Nephron progenitor cell (in vitro differentiated cells): ENCODE results near the gene APOBEC3G.

Experiments
- DNase-seq: peaks from one replicate; pipeline ENCODE4 v3.0.0; 2021
- H3K27ac Mint-ChIP-seq: 2 replicates; pipeline ENCODE4 v1.8.0; 2021; ENCODE audit warnings: mild to moderate bottlenecking, moderate library complexity, mixed read lengths
- H3K27me3 Mint-ChIP-seq: 2 replicates; pipeline ENCODE4 v1.8.0; 2021; ENCODE audit warnings: mild to moderate bottlenecking, low read depth, mixed read lengths; ENCODE audit not compliant: poor library complexity
- H3K36me3 Mint-ChIP-seq: 2 replicates; pipeline ENCODE4 v1.8.0; 2021; ENCODE audit warnings: low read depth, mixed read lengths
- H3K4me1 Mint-ChIP-seq: 2 replicates; pipeline ENCODE4 v1.8.0; 2021; ENCODE audit warnings: mixed read lengths
- H3K4me3 Mint-ChIP-seq: 2 replicates; pipeline ENCODE4 v1.8.0; 2021; ENCODE audit warnings: mild to moderate bottlenecking, moderate library complexity, mixed read lengths
- H3K9me3 Mint-ChIP-seq: 2 replicates; pipeline ENCODE4 v1.8.0; 2021; ENCODE audit warnings: mild to moderate bottlenecking, moderate library complexity, mixed read lengths
- CTCF ChIP-seq: fragments of 200-600 bp; sonication (generic); IDR thresholded peaks from 2 replicates; pipeline ENCODE4 v1.5.0; 2021; ENCODE audit warnings: antibody characterized with exemption

The APOBEC3G gene

GRCh38 chr22:39110631-39111561 lies 33.8 kb downstream of the APOBEC3G start:
- peaks cover 3% of the 10 kb centered on the region for H3K27me3 Mint-ChIP-seq
- no peaks in the 10 kb centered on the region for H3K36me3 Mint-ChIP-seq
- H3K4me1 Mint-ChIP-seq = peaks cover 43% of the 10 kb centered on the region
- H3K4me3 Mint-ChIP-seq = no peak overlapping the region
- H3K27ac Mint-ChIP-seq = peak overlapping the region; percentile 76
- DNase-seq = no peak
- peaks cover 6% of the 10 kb centered on the region for H3K9me3 Mint-ChIP-seq
- no peak for TF ChIP-seq CTCF

DNA sequence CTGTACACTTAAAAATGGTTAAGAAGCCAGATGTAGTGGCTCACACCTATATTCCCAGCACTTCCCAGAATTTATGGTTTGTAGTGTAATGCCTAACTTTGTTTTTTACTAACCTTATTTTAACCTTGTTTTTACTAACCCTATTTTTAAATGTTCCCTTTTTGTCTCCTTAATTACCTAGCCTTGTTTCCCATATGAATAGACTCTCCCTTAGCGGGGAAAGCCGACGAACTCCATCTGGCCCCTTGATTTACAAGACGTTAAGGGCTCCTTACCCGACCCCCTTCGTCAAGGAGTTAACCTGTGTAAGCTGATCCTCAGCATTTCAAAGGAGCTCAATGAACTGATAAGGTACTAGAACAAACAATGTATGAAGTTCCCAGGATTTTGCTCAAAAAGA lies 37.0 kb downstream of the APOBEC3G start:
- peak overlapping the region; percentile 99 for H3K27ac Mint-ChIP-seq
- H3K9me3 Mint-ChIP-seq = peaks cover 6% of the 10 kb centered on the region
- H3K4me3 Mint-ChIP-seq = peak overlapping the region; percentile 44
- H3K36me3 Mint-ChIP-seq = no peaks in the 10 kb centered on the region
- H3K27me3 Mint-ChIP-seq = peaks cover 3% of the 10 kb centered on the region
- TF ChIP-seq CTCF = no peak
- peak; percentile 40 for DNase-seq
- H3K4me1 Mint-ChIP-seq = peaks cover 74% of the 10 kb centered on the region

- no peak for DNase-seq
- TF ChIP-seq CTCF = no peak
- Mint-ChIP-seq H3K9me3 (peaks cover 6% of the 10 kb centered on the region), H3K4me3 (peak overlapping the region; percentile 24), H3K4me1 (peaks cover 69% of the 10 kb centered on the region), H3K36me3 (no peaks in the 10 kb centered on the region), H3K27ac (peak overlapping the region; percentile 99), H3K27me3 (peaks cover 3% of the 10 kb centered on the region)
Observed at GRCh38 chr22:39115570-39115969, 38.5 kb downstream of the APOBEC3G start.

- peaks cover 6% of the 10 kb centered on the region for H3K9me3 Mint-ChIP-seq
- no peak for TF ChIP-seq CTCF
- peaks cover 3% of the 10 kb centered on the region for H3K27me3 Mint-ChIP-seq
- DNase-seq = no peak
- H3K4me3 Mint-ChIP-seq = peak overlapping the region; percentile 24
- H3K27ac Mint-ChIP-seq = peak overlapping the region; percentile 99
- H3K4me1 Mint-ChIP-seq = peaks cover 66% of the 10 kb centered on the region
- H3K36me3 Mint-ChIP-seq = no peaks in the 10 kb centered on the region
Observed at GRCh38 chr22:39115977-39116621, 39.0 kb downstream of the APOBEC3G start.

GRCh38 chr22:39117585-39118191 lies 40.6 kb downstream of the APOBEC3G start:
- TF ChIP-seq CTCF = peak; percentile 34
- peaks cover 3% of the 10 kb centered on the region for H3K27me3 Mint-ChIP-seq
- peaks cover 6% of the 10 kb centered on the region for H3K9me3 Mint-ChIP-seq
- peak; percentile 47 for DNase-seq
- peak overlapping the region; percentile 93 for H3K27ac Mint-ChIP-seq
- H3K36me3 Mint-ChIP-seq = no peaks in the 10 kb centered on the region
- peaks cover 74% of the 10 kb centered on the region for H3K4me1 Mint-ChIP-seq
- peak overlapping the region; percentile 40 for H3K4me3 Mint-ChIP-seq
